Fibroblast of peridontal ligament (primary cell): Measurements from ENCODE around the gene GPRC5B.
A peak's percentile ranks its signal among the peaks of the same experiment; 100 is the strongest.

Source experiments
- DNase-seq: peaks from one replicate; pipeline ENCODE4 v3.0.0-alpha.2; 2010; ENCODE audit errors: extremely low read depth

GPRC5B gene

GRCh38 chr16:19812986-19813385 lies 71.7 kb downstream of the GPRC5B start:
- DNase-seq = no peak

GRCh38 chr16:19810817-19811731 lies 73.6 kb downstream of the GPRC5B start:
- peak; percentile 31 for DNase-seq

- DNase-seq = no peak
These were observed 75.0 kb downstream of the GPRC5B start for GRCh38 chr16:19809693-19810092.

- DNase-seq = no peak
These were observed 75.5 kb downstream of the GPRC5B start for GRCh38 chr16:19809121-19809635.

GRCh38 chr16:19808061-19808641 lies 76.5 kb downstream of the GPRC5B start:
- no peak for DNase-seq
